HepG2 (cell line): Measurements from ENCODE around the gene CIROP. TPM values are rescaled to one million over a fixed set of nuclear protein-coding genes. Genes with fewer than 3 reads are reported as not detected.

Experiments
- ARNT2 ChIP-seq: sonication (generic); formaldehyde crosslinking; IDR thresholded peaks from 2 replicates; pipeline ENCODE4 v1.8.0; 2022; ENCODE audit warnings: mild to moderate bottlenecking, low read depth, missing genetic modification reagents, moderate library complexity
- FOXP1 ChIP-seq, 2 experiments: fragments of 450-650 bp in 1 of 2; IDR thresholded peaks; 2 replicates each; pipeline ENCODE4 v1.6.1; 2017 to 2018; ENCODE audit warnings: antibody characterized with exemption in 1 of 2
- HNRNPK ChIP-seq: fragments of 200-400 bp; formaldehyde crosslinking; IDR thresholded peaks from 2 replicates; pipeline ENCODE4 v1.6.1; 2018; ENCODE audit warnings: low read length, low read depth, moderate library complexity, mild to moderate bottlenecking; ENCODE audit not compliant: poor library complexity, severe bottlenecking
- MAFK ChIP-seq, 2 experiments: IDR thresholded peaks in 1 of 2; conservative IDR thresholded peaks in 1 of 2; 2 replicates each; pipeline ENCODE4 v1.6.1; 2011; ENCODE audit warnings: improper control_type of control experiment in 2 of 2, low read length in 2 of 2
- MED8 ChIP-seq: sonication (generic); formaldehyde crosslinking; IDR thresholded peaks from 2 replicates; pipeline ENCODE4 v1.8.1; 2023; ENCODE audit warnings: mild to moderate bottlenecking, missing genetic modification reagents; ENCODE audit not compliant: insufficient replicate concordance
- ONECUT2 ChIP-seq: sonication (generic); formaldehyde crosslinking; IDR thresholded peaks from 2 replicates; pipeline ENCODE4 v1.4.0; 2020; ENCODE audit warnings: missing genetic modification reagents
- REPIN1 ChIP-seq: sonication (generic); formaldehyde crosslinking; IDR thresholded peaks from 2 replicates; pipeline ENCODE4 v1.8.0; 2022; ENCODE audit warnings: missing genetic modification reagents, low read depth, mild to moderate bottlenecking, borderline replicate concordance
- TAF1 ChIP-seq: sonication (generic); formaldehyde crosslinking; IDR thresholded peaks from 2 replicates; pipeline ENCODE4 v1.4.0; 2020; ENCODE audit warnings: missing genetic modification reagents
- TBP ChIP-seq: sonication (generic); formaldehyde crosslinking; IDR thresholded peaks from 2 replicates; pipeline ENCODE4 v1.5.0; 2020; ENCODE audit warnings: missing genetic modification reagents
- ZBTB1 ChIP-seq: sonication (generic); formaldehyde crosslinking; IDR thresholded peaks from 2 replicates; pipeline ENCODE4 v1.4.0; 2020; ENCODE audit warnings: missing genetic modification reagents, borderline replicate concordance
- ZNF235 ChIP-seq: sonication (generic); formaldehyde crosslinking; IDR thresholded peaks from 2 replicates; pipeline ENCODE4 v1.8.1; 2023; ENCODE audit warnings: mild to moderate bottlenecking, missing genetic modification reagents, borderline replicate concordance
- ZNF569 ChIP-seq: sonication (generic); formaldehyde crosslinking; IDR thresholded peaks from 2 replicates; pipeline ENCODE4 v1.5.0; 2020; ENCODE audit warnings: mild to moderate bottlenecking, missing genetic modification reagents, moderate library complexity, borderline replicate concordance
- ZNF790 ChIP-seq: sonication (generic); formaldehyde crosslinking; IDR thresholded peaks from 2 replicates; pipeline ENCODE4 v1.8.0; 2022; ENCODE audit warnings: missing genetic modification reagents, mild to moderate bottlenecking, borderline replicate concordance
- ZSCAN20 ChIP-seq: sonication (generic); formaldehyde crosslinking; IDR thresholded peaks from 2 replicates; pipeline ENCODE4 v1.4.0; 2020; ENCODE audit warnings: missing genetic modification reagents, mild to moderate bottlenecking, borderline replicate concordance
- polyA plus RNA-seq, 8 experiments: library from polyadenylated mRNA; depleted of rRNA in 3 of 8; stranded (reverse) in 7 of 8; unstranded in 1 of 8; fragments of >200 nt; fragmentation: Illumina TruSeq in 4 of 8; extraction: Trizol in 4 of 8; gene quantifications; 2 replicates each; pipeline versions ENCODE4 v1.2.1 to v1.2.3, GENCODE V29; 2011 to 2016; ENCODE audit warnings: low read depth in 4 of 8, missing spikeins in 1 of 8, mixed read lengths in 1 of 8; ENCODE audit not compliant: insufficient read depth in 1 of 8
- total RNA-seq, 5 experiments: library from RNA; depleted of rRNA; stranded (reverse); fragments of >200 nt; fragmentation: Illumina TruSeq; extraction: Trizol; gene quantifications; 2 replicates each; pipeline ENCODE4 v1.2.3, GENCODE V29; 2016; ENCODE audit warnings: low read depth in 1 of 5
- TF ChIP-seq, protein P1 (sequence below): IDR thresholded peaks from 2 replicates; pipeline ENCODE4 v1.6.1; 2016; ENCODE audit warnings: low read depth, missing genetic modification reagents, missing compliant biosample characterization
- TF ChIP-seq, protein P2 (sequence below), 2 experiments: sonication (generic) in 1 of 2; formaldehyde crosslinking in 1 of 2; IDR thresholded peaks; 2 replicates each; pipeline versions ENCODE4 v1.4.0 to v1.6.1; 2016 to 2020; ENCODE audit warnings: borderline replicate concordance in 1 of 2, low read depth in 1 of 2, mild to moderate bottlenecking in 1 of 2, missing genetic modification reagents in 1 of 2
- TF ChIP-seq, protein P3 (sequence below): IDR thresholded peaks from 2 replicates; pipeline ENCODE4 v1.6.1; 2016; ENCODE audit warnings: low read depth, borderline replicate concordance

CIROP gene
- total and polyA plus RNA-seq, 2 of the 13 experiments (the other 11 are each of a cell fraction or from before 2014, with no cell fraction given), result 0.07 TPM; not detected in 1

DNA sequence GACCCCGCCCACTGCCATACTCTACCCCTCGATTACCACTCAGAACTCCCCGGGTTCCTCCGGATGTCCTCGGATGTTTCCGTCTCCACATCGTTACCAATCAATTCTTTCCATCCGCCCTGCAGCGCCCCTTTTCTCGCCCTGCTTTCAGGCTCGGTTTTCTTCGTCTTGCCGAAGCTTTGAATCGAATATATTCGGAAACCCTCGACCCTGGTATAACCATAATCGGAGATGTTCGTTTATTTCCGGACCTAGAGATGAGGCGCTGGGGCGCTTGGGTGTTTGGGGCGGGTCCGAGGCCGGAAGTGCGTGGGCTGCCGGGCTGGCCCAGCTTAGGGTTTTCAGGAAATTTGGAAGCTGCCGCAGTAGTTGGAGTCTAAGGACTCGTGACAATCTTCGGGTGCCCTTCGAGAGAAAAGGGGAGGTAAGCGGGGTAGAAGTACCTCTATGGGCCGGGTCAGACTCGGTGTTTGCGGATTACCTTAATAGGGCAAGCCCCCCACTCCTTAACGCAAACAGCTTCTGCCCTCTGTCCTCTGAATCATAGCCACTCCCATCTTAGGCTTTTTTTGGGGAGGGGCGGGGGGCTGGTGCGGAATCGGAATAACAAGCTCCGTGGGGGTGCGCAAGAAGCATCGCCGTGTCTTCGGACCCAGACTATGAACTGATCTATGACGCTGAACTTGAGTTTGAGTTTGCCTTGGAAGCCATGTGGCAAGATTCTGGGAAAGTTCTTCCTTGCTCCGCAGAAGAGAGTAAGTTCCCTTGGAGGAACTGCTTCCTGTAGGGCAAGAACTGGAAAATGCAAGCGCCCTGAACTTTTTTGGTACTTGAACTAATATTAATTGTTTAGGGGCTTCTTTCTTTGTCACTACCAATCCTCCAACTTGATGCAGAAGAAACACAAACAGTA lies 9.3 kb downstream of the CIROP start, which contains the start of gene C14orf119 (continued):
- TF ChIP-seq, protein P1, sequence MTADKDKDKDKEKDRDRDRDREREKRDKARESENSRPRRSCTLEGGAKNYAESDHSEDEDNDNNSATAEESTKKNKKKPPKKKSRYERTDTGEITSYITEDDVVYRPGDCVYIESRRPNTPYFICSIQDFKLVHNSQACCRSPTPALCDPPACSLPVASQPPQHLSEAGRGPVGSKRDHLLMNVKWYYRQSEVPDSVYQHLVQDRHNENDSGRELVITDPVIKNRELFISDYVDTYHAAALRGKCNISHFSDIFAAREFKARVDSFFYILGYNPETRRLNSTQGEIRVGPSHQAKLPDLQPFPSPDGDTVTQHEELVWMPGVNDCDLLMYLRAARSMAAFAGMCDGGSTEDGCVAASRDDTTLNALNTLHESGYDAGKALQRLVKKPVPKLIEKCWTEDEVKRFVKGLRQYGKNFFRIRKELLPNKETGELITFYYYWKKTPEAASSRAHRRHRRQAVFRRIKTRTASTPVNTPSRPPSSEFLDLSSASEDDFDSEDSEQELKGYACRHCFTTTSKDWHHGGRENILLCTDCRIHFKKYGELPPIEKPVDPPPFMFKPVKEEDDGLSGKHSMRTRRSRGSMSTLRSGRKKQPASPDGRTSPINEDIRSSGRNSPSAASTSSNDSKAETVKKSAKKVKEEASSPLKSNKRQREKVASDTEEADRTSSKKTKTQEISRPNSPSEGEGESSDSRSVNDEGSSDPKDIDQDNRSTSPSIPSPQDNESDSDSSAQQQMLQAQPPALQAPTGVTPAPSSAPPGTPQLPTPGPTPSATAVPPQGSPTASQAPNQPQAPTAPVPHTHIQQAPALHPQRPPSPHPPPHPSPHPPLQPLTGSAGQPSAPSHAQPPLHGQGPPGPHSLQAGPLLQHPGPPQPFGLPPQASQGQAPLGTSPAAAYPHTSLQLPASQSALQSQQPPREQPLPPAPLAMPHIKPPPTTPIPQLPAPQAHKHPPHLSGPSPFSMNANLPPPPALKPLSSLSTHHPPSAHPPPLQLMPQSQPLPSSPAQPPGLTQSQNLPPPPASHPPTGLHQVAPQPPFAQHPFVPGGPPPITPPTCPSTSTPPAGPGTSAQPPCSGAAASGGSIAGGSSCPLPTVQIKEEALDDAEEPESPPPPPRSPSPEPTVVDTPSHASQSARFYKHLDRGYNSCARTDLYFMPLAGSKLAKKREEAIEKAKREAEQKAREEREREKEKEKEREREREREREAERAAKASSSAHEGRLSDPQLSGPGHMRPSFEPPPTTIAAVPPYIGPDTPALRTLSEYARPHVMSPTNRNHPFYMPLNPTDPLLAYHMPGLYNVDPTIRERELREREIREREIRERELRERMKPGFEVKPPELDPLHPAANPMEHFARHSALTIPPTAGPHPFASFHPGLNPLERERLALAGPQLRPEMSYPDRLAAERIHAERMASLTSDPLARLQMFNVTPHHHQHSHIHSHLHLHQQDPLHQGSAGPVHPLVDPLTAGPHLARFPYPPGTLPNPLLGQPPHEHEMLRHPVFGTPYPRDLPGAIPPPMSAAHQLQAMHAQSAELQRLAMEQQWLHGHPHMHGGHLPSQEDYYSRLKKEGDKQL (CRISPR knock-in tag), result no peak
- TF ChIP-seq ONECUT2 (CRISPR knock-in tag) (peak; percentile 39; the same call in 1 of the 2 replicates), ZNF569 (no peak), ZNF235 (no peak), ZBTB1 (CRISPR knock-in tag) (no peak), REPIN1 (CRISPR knock-in tag) (peak; percentile 38; the same call in 1 of the 2 replicates), TAF1 (CRISPR knock-in tag) (no peak; the same call in none of the 2 replicates), FOXP1 (IDR thresholded peaks at IDR 0.05) (no peak), FOXP1 (CRISPR knock-in tag; IDR thresholded peaks at IDR 0.05) (no peak), ARNT2 (CRISPR knock-in tag) (peak; percentile 85), ZSCAN20 (CRISPR knock-in tag) (no peak; the same call in none of the 2 replicates), ZNF790 (CRISPR knock-in tag) (no peak; the same call in 1 of the 2 replicates), TBP (no peak), MED8 (CRISPR knock-in tag) (no peak), MAFK (conservative IDR thresholded peaks at IDR 0.05 in 1 of 2, IDR thresholded peaks at IDR 0.05 in 1 of 2; ENCODE audit: low read length in 2 of 2) (no peak), HNRNPK (no peak)
- TF ChIP-seq, protein P2, sequence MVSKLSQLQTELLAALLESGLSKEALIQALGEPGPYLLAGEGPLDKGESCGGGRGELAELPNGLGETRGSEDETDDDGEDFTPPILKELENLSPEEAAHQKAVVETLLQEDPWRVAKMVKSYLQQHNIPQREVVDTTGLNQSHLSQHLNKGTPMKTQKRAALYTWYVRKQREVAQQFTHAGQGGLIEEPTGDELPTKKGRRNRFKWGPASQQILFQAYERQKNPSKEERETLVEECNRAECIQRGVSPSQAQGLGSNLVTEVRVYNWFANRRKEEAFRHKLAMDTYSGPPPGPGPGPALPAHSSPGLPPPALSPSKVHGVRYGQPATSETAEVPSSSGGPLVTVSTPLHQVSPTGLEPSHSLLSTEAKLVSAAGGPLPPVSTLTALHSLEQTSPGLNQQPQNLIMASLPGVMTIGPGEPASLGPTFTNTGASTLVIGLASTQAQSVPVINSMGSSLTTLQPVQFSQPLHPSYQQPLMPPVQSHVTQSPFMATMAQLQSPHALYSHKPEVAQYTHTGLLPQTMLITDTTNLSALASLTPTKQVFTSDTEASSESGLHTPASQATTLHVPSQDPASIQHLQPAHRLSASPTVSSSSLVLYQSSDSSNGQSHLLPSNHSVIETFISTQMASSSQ (IDR thresholded peaks at IDR 0.05; ENCODE audit: low read depth), result peak; percentile 29
- TF ChIP-seq, protein P2 (CRISPR knock-in tag; IDR thresholded peaks at IDR 0.05; ENCODE audit: borderline replicate concordance), result no peak
- TF ChIP-seq, protein P3, sequence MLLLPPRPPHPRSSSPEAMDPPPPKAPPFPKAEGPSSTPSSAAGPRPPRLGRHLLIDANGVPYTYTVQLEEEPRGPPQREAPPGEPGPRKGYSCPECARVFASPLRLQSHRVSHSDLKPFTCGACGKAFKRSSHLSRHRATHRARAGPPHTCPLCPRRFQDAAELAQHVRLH (CRISPR knock-in tag), result peak; percentile 65; the same call in 1 of the 2 replicates
